H4 (cell line): ENCODE results near the gene ZNF488. TPM values are rescaled to one million over a fixed set of nuclear protein-coding genes. Genes with fewer than 3 reads are reported as not detected.
"Not testable (repeated sequence)": the region's sequence is repeated elsewhere in the genome, so short reads cannot be mapped to it uniquely, and the experiment has no call there.

Experiments
- DNase-seq: peaks from one replicate; pipeline ENCODE4 v3.0.0-alpha.2; 2015; ENCODE audit warnings: low spot score
- total RNA-seq: library from RNA; depleted of rRNA; stranded (reverse); fragments of >200 nt; shearing (Covaris generic); gene quantifications from 2 replicates; pipeline ENCODE4 v1.2.3, GENCODE V29; 2014; rRNA removed

ZNF488 gene
- total RNA-seq, result 0.53 and 1.0 TPM in 2 replicates

- DNase-seq, result peak; percentile 64
Measured at GRCh38 chr10:47384148-47384921, at the start of gene ZNF488. TSS of gene ZNF488 (minus strand) at chr10:47384293. CDS start at chr10:47368829, 15,464 bp downstream.

- DNase-seq, result no peak
Measured at GRCh38 chr10:47425813-47426419, 41.8 kb upstream of the ZNF488 start.

GRCh38 chr10:47424231-47424630, 40.1 kb upstream of the ZNF488 start:
- DNase-seq, result no peak

GRCh38 chr10:47423476-47423875, 39.4 kb upstream of the ZNF488 start:
- DNase-seq, result no peak

- peak; percentile 74 for DNase-seq
Measured at GRCh38 chr10:47421057-47421952, 37.2 kb upstream of the ZNF488 start.

GRCh38 chr10:47420305-47421056, 36.4 kb upstream of the ZNF488 start:
- DNase-seq, result no peak

- DNase-seq, result no peak
Measured at GRCh38 chr10:47419421-47419820, 35.3 kb upstream of the ZNF488 start.

- no peak for DNase-seq
Measured at GRCh38 chr10:47418966-47419365, 34.9 kb upstream of the ZNF488 start.

GRCh38 chr10:47418321-47418720, 34.2 kb upstream of the ZNF488 start:
- no peak for DNase-seq

- DNase-seq, result not testable (repeated sequence)
Measured at GRCh38 chr10:47416305-47417218, 32.5 kb upstream of the ZNF488 start.

- no peak for DNase-seq
Measured at GRCh38 chr10:47415520-47416304, 31.6 kb upstream of the ZNF488 start.

GRCh38 chr10:47414752-47415519, 30.8 kb upstream of the ZNF488 start:
- DNase-seq, result no peak

- DNase-seq, result no peak
Measured at GRCh38 chr10:47414227-47414592, 30.1 kb upstream of the ZNF488 start.

GRCh38 chr10:47413531-47414226, 29.6 kb upstream of the ZNF488 start:
- no peak for DNase-seq

- DNase-seq, result no peak
Measured at GRCh38 chr10:47412869-47413268, 28.8 kb upstream of the ZNF488 start.

- no peak for DNase-seq
Measured at GRCh38 chr10:47412177-47412730, 28.2 kb upstream of the ZNF488 start.

- no peak for DNase-seq
Measured at GRCh38 chr10:47410862-47411261, 26.8 kb upstream of the ZNF488 start.

GRCh38 chr10:47410271-47410670, 26.2 kb upstream of the ZNF488 start:
- DNase-seq, result no peak
